GM21447 (cell line): ENCODE results near the gene PRDM13.
"Not testable (repeated sequence)": the region's sequence is repeated elsewhere in the genome, so short reads cannot be mapped to it uniquely, and the experiment has no call there.

Source experiments
- ATAC-seq: cut with Tn5 transposase; IDR thresholded peaks from one replicate; pipeline ENCODE4 v1.9.1; 2021; ENCODE audit not compliant: unreplicated experiment

Gene PRDM13

DNA sequence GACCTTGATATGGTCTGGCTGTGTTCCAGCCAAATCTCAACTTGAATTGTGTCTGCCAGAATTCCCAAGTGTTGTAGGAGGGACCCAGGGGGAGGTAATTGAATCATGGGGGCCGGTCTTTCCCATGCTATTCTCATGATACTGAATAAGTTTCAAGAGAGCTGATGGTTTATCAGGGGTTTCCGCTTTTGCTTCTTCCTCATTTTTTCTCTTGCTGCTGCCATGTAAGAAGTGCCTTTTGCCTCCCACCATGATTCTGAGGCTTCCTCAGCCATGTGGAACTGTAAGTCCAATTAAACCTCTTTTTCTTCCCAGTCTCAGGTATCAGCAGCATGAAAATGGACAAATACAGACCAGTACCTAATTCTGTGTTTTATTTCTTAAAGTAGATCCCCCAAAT is 15.4 kb downstream of the PRDM13 start:
- ATAC-seq: not testable (repeated sequence)

DNA sequence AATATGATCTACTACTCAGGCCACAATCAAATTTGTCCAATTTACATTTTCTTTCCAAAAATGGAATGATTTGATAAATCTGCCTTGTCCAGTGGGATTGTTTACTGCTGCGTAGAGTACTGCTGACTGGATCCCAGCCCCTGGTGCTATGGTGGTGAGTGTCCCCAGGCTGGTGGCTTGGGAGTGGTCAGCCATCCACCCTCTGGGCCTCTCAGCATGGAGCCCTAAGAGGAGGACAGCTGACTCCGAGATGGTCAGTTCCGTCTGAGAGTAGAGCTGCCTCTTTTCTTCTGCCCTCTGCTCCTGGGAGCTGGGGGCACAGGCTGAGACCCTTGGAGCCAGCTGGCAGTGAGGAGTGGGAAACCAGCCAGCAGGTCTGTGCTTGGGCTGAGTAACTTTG is 22.7 kb downstream of the PRDM13 start:
- no peak for ATAC-seq

DNA sequence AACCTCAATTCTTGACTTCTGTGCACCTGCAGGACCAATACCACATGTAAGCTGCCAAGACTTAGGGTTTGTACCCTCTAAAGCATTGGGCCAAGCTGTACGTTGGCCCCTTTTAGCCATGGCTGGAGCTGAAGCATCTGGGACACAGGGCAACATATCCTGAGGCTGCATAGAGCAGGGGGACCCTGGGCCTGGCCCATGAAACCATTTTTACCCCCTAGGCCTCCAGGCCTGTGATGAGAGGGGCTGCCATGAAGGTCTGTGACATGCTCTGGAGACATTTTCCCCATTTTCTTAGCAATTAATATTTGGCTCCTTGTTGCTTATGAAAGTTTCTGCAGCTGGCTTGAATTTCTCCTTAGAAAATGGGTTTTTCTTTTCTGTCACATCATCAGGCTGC is 31.0 kb downstream of the PRDM13 start:
- no peak for ATAC-seq

DNA sequence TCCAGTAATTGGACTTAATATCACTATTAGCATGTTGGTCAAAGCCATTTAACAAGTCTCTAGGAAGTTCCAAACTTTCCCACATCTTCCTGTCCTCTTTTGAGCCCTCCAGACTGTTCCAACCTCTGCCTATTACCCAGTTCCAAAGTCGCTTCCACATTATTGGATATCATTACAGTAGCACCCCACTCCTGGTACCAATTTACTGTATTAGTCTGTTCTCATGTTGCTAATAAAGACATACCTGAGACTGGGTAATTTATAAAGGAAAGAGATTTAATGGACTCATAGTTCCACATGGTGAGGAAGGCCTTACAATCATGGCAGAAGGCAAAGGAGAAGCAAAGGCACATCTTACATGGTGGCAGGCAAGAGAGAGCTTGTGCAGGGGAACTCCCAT is 31.7 kb downstream of the PRDM13 start:
- ATAC-seq: not testable (repeated sequence)

DNA sequence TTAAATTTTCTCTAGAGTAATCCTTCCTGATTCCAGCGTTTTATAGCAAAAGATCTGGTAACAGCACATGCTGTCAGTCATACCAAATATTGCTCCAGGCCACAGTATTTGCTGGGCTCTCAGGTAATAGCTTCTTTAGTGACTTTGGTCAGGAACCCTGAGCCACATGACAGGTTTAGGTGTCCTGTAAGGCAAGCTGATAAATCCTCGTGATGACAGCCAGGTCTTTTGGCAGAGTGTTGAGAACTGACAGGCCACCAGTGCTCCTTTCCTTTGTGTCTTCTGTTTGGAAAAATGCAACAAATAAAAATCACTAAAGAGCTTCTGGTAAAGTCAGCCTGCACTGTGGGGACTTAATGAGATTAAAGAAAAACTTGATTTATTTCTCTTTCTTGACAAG is 34.6 kb downstream of the PRDM13 start:
- no peak for ATAC-seq

DNA sequence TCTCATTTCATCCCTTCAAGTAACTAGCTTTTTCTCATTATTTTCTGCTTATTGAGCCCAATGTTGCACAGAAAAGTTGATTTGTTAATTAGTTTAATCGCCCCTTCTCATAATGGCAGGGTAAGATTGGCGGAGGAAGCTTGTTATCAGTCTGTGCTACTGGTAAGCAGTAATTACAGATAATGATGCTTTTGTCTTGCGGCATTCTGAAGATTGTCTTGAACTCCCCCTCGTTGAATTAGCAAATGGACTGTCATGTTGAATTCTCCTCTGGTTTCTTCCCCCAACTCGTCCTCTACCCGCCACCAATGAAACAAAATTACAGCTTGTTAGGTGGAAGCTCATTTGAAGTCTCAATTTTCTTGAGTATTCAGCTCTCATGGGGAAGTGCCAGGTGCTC is 39.4 kb downstream of the PRDM13 start:
- ATAC-seq: no peak

DNA sequence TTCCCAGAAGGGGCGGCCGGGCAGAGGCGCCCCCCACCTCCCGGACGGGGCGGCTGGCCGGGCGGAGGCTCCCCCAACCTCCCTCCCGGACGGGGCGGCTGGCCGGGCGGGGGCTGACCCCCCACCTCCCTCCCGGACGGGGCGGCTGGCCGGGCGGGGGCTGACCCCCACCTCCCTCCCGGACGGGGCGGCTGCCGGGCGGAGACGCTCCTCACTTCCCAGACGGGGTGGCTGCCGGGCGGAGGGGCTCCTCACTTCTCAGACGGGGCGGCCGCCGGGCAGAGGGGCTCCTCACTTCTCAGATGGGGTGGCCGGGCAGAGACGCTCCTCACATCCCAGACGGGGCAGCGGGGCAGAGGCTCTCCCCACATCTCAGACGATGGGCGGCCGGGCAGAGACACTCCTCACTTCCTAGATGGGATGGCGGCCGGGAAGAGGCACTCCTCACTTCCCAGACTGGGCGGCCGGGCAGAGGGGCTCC is 43.5 kb downstream of the PRDM13 start:
- ATAC-seq: not testable (repeated sequence)

DNA sequence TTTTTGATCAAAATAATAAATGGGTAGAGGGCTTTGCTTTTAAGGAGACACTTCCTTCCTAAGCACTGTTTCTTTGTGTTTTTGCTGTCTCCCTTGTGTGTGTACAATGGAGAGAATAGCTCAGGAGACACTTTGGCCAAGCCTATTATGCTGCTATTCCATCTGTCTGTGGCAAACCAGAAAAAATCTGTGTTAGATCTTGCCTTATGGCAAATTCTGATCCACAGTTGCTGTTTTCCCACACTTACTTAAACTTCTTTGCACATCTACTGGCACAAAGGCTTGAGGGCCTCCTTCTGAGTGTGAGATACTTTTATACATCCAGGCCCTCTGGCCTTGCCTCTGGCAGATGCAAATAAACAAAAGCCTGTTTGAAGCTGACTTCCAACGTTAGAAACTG is 53.6 kb downstream of the PRDM13 start:
- no peak for ATAC-seq

DNA sequence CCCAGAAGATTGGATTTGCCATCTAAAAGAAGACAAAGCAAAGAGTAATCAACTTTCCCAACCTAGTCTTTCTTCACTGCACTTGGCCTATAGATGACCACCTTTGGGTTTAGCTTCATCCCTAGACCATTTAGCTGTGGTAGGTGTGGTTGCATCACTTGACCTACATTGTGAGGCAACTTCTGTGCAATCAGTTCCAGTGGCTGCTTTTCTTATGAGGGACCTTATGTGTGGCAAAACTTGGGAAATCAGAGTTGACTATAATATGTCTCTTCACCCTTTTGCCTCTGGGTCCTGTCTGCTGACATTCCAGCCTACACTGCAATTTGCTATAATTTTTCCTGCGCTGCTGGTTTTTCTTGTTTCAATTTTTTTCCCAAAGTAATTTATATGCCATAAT is 55.2 kb downstream of the PRDM13 start:
- no peak for ATAC-seq

DNA sequence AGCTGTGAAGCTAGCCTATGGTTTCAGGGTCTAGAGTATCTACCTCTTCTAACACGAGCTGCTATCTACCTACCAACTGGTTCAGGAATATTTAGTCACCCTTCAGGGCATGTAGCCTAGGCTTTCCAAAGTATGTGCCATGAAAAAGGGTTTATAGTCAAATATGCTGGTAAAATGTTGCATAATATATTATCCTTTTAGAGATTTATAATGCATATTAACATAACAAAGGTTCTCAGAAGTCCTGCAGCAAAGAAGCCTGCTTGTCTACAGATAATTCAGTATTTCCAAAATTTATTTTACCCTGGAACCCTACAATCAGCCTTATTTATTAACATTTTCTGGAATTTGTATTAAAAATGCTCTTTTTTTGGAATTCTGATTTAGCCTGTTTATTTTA is 56.0 kb downstream of the PRDM13 start:
- no peak for ATAC-seq
